Muscle layer of duodenum (tissue), 2 donors: Measurements from ENCODE around the gene LMX1B.

Experiments used
- H3K27ac ChIP-seq: one replicate; pipeline ENCODE4 v1.7.0; 2013; ENCODE audit warnings: mild to moderate bottlenecking, low read length
- H3K27me3 ChIP-seq: one replicate; pipeline ENCODE4 v1.7.0; 2013; ENCODE audit warnings: low read depth, mild to moderate bottlenecking, control low read depth, low read length
- H3K36me3 ChIP-seq, 2 donors: one replicate each; pipeline ENCODE4 v1.7.0; 2013; ENCODE audit warnings: low read length in 2 of 2, control low read depth in 1 of 2, mild to moderate bottlenecking in 1 of 2; ENCODE audit not compliant: insufficient read depth in 2 of 2, control insufficient read depth in 1 of 2
- H3K4me1 ChIP-seq, 2 donors: one replicate each; pipeline ENCODE4 v1.7.0; 2013; ENCODE audit warnings: low read length in 2 of 2, mild to moderate bottlenecking in 2 of 2, control low read depth in 1 of 2, moderate library complexity in 1 of 2; ENCODE audit not compliant: insufficient read depth in 2 of 2, control insufficient read depth in 1 of 2
- H3K4me3 ChIP-seq, 2 donors: one replicate each; pipeline ENCODE4 v1.7.0; 2013; ENCODE audit warnings: low read length in 2 of 2, low read depth in 1 of 2, mild to moderate bottlenecking in 1 of 2
- H3K9me3 ChIP-seq, 2 donors: one replicate each; pipeline ENCODE4 v1.7.0; 2013; ENCODE audit warnings: low read length in 2 of 2, control low read depth in 1 of 2, mild to moderate bottlenecking in 1 of 2; ENCODE audit not compliant: control insufficient read depth in 1 of 2
- donor health status: healthy.

The LMX1B gene

DNA sequence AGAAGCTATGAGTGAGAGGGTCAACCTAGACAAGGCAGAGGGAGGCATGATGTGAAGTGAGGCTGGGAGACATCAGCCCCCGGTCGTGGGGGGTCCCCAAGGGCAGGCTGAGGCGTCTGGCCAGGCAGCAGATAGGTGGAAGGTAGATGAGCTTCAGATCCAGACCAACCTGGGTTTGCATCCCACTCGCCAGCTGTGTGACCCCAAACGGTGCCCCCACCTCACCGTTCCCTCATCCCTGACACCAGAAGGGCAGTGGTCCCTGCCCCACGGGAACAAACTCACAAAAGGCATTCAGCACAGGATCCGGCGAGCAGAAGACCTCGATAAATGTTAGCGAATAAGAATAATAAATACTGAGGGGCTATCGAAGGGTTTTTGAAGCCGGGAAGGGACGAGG lies 27.5 kb upstream of the LMX1B start:
- Histone ChIP-seq H3K4me3 (no peak overlapping the region), H3K36me3 (no peaks in the 10 kb centered on the region), H3K4me1 (peaks cover 5 to 16% of the 10 kb centered on the region in 2 donors), H3K27me3 (no peaks in the 10 kb centered on the region), H3K9me3 (no peaks in the 10 kb centered on the region), H3K27ac (no peak overlapping the region)

DNA sequence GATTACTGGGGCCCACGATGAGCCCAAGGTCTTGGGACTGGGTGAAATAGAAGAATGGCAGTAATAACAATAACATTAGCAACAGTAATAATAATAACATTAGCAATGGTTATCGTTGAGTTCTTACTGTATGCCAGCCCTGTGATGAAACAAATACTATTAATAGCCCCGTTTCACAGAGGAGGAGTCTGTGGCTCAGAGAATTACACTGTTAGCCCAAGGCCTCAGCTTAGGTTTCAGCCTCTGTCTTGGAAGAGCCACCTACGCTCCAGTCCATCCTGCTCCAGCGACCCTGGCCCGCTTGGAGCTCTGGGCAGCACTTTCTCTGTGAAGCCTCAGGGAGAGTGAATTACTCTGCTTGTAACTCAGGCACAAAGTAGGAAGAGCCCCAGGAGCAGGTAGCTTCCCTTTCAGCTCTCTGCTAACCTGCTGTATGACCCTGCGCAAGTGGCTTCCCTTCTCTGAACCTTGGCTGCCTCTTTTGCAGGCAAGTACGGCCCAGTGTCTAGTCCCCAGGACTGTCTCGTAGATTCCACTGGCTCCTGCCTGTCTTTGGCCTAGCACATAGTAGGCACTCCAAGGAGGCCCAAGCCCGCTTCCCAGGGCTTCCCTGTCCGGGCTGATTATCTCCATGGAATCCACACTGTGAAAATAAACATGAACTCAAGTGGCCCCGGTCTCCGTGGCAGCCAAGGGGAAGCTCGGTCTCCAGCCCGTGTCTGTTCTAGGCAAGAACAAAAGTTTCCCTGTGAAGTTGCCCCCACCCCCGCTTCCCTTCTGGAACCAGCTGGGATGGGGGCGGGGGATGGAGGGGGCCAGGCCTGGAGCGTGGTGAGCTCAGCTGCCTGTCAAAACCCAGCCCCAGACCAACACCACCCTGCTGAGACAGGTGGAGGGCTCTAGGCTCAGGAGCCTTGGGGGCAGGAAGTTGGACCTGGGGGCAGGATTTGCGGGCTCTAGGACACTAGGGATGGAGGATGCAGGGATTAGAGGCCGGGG lies 26.2 kb upstream of the LMX1B start:
- Histone ChIP-seq H3K27me3 (no peaks in the 10 kb centered on the region), H3K4me1 (peaks cover 5 to 16% of the 10 kb centered on the region in 2 donors), H3K36me3 (no peaks in the 10 kb centered on the region), H3K4me3 (no peak overlapping the region), H3K9me3 (no peaks in the 10 kb centered on the region), H3K27ac (no peak overlapping the region)

DNA sequence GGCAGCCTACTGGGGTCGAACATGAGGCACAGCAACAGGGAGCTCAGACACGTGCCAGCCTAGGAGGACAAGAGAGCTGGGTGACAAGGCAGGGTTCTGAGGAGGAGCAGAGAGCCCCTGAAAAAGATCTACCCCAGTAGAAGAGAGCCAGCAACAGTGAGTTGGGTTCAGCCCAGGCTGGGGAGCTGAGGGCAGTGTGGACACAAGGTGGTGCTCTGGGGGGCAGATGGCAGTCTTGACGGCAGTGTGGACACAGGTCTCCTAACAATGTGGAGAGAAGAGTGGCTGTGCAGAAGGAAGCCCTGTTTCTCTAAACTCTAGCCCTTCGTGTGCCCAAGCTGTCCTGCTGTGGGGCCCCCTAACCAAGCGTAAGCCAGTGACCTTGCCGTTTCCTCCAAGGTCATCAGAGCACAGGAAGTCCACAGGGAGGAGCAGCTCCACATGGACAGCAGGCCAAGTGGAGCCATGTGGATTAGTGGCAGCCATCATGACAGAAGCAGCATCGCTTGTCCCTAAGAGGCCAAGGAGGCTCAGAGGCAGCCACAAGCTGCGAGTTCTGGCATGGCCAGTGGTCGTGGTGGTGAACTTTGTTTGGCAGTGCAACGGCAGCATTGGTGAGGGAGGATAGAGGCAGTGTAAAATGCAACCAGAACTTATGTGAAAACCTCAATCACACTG lies 25.1 kb upstream of the LMX1B start:
- no peak overlapping the region for H3K4me3 ChIP-seq
- H3K27ac ChIP-seq = no peak overlapping the region
- no peaks in the 10 kb centered on the region for H3K27me3 ChIP-seq
- no peaks in the 10 kb centered on the region for H3K36me3 ChIP-seq
- H3K4me1 ChIP-seq = peaks cover 5 to 16% of the 10 kb centered on the region in 2 donors
- no peaks in the 10 kb centered on the region for H3K9me3 ChIP-seq

DNA sequence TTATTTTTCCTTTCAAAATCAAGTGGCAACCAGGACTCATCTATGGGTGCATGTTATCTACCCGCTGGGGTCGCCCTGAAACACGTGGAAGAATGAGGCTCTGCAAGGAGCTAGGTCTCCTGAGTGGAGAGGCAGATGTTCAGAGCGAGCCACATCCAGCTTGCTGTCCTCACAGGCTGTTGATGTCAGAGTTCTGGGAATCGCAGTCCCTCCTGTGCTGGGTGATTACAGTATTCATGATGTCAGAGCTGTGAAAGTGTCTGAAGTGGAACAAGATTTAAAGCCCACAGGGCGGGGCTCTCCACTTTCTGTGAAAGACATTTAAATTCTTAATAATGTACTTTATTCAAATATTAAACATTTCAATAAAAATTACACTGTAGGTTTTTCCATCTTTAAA lies 24.4 kb upstream of the LMX1B start:
- no peaks in the 10 kb centered on the region for H3K9me3 ChIP-seq
- H3K27me3 ChIP-seq = no peaks in the 10 kb centered on the region
- H3K4me1 ChIP-seq = peaks cover 5 to 16% of the 10 kb centered on the region in 2 donors
- no peaks in the 10 kb centered on the region for H3K36me3 ChIP-seq
- H3K4me3 ChIP-seq = no peak overlapping the region
- H3K27ac ChIP-seq = no peak overlapping the region

DNA sequence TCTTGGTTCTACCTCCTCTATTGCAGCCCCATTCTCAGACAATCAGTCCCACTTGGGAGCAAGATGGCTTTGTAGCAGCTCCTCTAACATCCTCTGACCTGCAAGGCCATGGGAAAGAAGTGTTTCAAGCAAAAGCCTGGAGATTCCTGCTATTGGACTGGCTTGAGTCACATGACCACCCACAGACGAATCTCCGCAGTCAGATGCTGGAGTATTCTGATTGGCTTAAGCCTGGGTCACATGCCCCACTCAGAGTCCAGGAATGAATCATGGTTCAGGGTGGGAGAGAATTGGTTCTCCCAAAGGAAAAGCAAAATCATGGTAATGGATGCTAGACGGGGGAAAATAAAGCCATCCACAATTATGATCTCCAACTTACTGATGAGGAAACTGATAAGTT lies 22.6 kb upstream of the LMX1B start:
- Histone ChIP-seq H3K4me3 (no peak overlapping the region), H3K27ac (no peak overlapping the region), H3K9me3 (peaks cover 0 to 1% of the 10 kb centered on the region in 2 donors), H3K27me3 (no peaks in the 10 kb centered on the region), H3K36me3 (no peaks in the 10 kb centered on the region), H3K4me1 (peaks cover 5 to 16% of the 10 kb centered on the region in 2 donors)

DNA sequence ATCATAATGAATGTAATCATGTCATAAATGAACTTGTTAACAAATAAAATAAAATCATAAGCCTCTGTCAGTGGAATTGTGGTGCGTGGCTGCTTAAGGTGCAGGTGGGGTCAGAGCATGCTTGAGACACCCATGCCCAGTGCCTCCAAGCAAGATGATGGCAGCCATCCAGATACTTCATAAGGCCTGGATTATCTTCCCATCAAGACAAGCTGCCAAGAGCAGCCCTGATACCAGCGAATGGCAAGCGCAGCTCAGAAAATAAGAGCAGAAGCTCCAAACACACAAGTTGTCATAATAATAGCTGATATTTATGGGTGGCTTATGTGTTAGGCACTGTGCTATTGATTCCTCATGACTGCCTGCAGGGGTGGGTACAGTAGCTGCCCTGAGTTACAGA lies 21.8 kb upstream of the LMX1B start:
- Histone ChIP-seq H3K4me3 (no peak overlapping the region), H3K27me3 (no peaks in the 10 kb centered on the region), H3K4me1 (peaks cover 5 to 14% of the 10 kb centered on the region in 2 donors), H3K9me3 (peaks cover 0 to 2% of the 10 kb centered on the region in 2 donors), H3K27ac (no peak overlapping the region), H3K36me3 (no peaks in the 10 kb centered on the region)

DNA sequence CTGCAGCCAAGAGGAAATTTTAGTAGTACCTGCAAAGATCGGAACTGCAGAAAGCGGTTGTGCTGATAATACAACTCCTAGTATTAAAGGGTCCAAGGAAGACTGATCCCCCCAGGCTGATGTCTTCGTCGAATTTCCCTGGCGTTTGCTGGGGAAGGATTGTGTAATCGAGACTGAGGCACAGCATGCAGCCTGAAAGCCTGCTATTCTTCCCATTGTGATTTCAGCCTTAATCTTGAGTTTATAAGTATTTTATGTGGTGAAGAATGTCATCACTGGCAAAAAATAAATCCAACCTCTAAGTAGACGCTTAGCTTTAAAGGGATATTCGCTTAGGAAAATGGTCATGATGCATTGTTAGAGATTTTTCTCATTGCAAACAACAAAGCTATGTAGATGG lies 21.3 kb upstream of the LMX1B start:
- Histone ChIP-seq H3K36me3 (no peaks in the 10 kb centered on the region), H3K27ac (no peak overlapping the region), H3K27me3 (no peaks in the 10 kb centered on the region), H3K4me3 (no peak overlapping the region), H3K9me3 (peaks cover 0 to 2% of the 10 kb centered on the region in 2 donors), H3K4me1 (peaks cover 5 to 9% of the 10 kb centered on the region in 2 donors)

DNA sequence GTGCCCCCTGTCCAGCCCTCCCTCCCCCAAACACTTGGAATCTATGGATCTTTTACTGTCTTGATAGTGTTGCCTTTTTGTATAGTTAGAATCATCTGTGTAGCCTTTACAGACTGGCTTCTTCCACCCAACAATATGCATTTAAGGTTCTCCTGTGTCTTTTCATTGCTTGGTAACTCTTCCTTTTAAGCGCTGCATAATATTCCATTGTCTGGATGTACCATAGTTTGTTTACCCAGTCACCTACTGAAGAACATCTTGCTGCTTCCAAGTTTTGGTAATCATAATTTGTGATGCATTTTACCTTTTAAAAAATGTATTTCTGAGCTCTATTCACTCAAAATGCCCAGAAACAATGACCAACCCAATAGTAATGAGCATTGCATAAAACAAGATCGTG lies 17.7 kb upstream of the LMX1B start:
- H3K4me1 ChIP-seq = no peaks in the 10 kb centered on the region
- no peak overlapping the region for H3K27ac ChIP-seq
- no peak overlapping the region for H3K4me3 ChIP-seq
- peaks cover 0 to 2% of the 10 kb centered on the region in 2 donors for H3K9me3 ChIP-seq
- H3K27me3 ChIP-seq = peaks cover 4% of the 10 kb centered on the region
- no peaks in the 10 kb centered on the region for H3K36me3 ChIP-seq

DNA sequence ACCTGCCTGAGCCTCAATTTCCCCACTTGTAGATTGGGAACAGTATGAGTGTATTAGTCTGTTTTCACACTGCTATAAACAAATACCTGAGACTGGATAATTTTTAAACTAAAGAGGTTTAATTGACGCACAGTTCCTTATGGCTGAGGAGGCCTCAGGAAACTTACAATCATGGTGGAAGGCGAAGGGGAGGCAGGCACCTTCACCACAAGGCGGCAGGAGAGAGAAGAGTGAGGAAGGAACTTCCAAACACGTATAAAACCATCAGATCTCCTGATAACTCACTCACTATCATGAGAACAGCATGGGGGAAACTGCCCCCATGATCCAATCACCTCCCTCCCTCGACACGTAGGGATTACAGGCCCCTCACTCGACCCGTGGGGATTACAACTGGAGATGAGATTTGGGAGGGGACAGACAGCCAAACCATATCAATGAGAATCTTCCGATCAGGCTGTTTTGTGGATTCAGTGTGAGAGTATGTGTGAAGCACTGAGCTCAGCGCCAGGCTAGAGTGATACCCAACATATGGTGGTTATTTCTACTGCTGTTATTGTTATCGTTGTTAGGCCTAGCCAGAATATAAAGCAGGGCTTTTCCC lies 14.6 kb upstream of the LMX1B start:
- no peaks in the 10 kb centered on the region for H3K36me3 ChIP-seq
- H3K4me1 ChIP-seq = no peaks in the 10 kb centered on the region
- no peak overlapping the region for H3K27ac ChIP-seq
- H3K4me3 ChIP-seq = no peak overlapping the region
- H3K27me3 ChIP-seq = peaks cover 4% of the 10 kb centered on the region
- H3K9me3 ChIP-seq = peaks cover 0 to 2% of the 10 kb centered on the region in 2 donors

DNA sequence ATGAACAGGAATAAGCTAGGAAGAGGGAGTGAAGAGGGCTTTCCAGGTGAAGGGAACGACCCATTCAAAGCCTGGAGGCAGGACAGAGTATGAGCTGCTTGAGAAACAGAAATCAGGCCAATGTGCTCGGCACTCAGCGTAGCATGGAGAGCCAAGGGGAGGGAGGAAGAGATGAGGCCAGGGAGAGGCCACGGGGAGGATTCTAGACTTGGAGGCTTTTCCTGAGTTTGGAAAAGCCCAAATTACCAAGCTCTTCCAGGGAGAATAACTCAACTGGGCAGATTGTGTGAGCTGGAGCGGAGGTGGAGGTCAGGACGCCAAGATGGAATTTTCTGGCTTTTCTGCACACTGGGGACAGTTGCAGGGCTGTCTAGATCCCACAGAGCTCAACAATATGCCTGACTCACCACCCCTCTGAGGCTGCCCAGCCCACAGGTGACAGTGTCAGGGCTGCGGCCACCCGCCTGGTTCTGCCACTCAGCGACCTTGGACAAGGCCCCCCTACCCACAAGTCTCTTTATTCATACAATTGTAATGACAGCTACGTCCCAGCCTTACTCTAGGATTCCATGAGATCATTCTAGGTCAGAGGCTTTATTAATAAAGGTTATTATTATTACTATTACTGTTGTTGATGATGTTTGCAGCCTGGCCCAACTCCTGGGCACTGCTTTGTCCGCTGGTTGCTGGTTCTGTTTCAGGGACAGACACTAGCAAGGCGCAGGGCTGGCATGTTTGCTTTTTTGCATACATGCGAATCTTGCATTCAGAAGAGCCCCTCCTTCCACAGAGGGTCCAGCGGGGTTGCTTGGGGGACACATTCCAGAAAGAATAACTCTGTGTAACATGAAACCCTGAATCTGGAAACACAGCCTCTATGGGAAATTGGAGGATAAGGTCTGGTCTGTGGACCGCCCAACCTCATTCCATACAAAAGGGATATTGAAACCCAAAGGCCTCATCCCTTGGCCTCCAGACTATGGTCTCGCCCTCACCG lies 9.4 kb upstream of the LMX1B start:
- peaks cover 4% of the 10 kb centered on the region for H3K27me3 ChIP-seq
- H3K4me3 ChIP-seq = no peak overlapping the region

More for the DNA sequence above, 9.4 kb upstream of the LMX1B start:
- Histone ChIP-seq H3K36me3 (no peaks in the 10 kb centered on the region), H3K27ac (no peak overlapping the region), H3K9me3 (no peaks in the 10 kb centered on the region), H3K4me1 (peaks cover 0 to 6% of the 10 kb centered on the region in 2 donors)
